ENCODE measurements around the gene RGS6. TPM values are rescaled to one million over a fixed set of nuclear protein-coding genes. Genes with fewer than 3 reads are reported as not detected.

Gene RGS6
- total RNA-seq, 4 donors from 2014 or later, result 0.50 to 6.5 (median 4.7) TPM

DNA sequence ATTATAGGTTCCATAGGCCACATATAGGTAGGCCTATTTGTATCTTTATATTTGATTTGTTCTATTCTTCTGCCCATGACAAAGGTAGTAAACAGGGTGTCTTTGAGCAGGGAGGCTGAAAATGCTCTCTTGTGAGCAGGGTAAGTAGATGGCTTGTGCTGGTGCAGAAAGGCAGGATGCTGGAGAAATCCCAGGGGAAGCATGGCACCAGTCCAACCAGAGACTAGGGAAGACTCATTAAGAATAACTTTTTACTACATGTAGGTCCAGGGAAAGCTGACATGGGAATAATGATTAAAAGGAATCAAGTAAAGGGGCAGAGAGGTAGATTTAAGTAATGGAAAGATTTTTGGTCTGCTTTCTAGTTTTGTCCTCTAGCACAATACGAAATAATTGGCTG, 245.0 kb downstream of the RGS6 start:
- no peak for ATAC-seq
- Histone ChIP-seq H3K4me1 (no peaks in the 10 kb centered on the region), H3K9me3 (peaks cover 0 to 9% (median 0%) of the 10 kb centered on the region in 3 donors), H3K36me3 (no peaks in the 10 kb centered on the region), H3K27me3 (no peaks in the 10 kb centered on the region), H3K4me3 (no peak overlapping the region), H3K27ac (no peak overlapping the region)
- TF ChIP-seq, protein P1, sequence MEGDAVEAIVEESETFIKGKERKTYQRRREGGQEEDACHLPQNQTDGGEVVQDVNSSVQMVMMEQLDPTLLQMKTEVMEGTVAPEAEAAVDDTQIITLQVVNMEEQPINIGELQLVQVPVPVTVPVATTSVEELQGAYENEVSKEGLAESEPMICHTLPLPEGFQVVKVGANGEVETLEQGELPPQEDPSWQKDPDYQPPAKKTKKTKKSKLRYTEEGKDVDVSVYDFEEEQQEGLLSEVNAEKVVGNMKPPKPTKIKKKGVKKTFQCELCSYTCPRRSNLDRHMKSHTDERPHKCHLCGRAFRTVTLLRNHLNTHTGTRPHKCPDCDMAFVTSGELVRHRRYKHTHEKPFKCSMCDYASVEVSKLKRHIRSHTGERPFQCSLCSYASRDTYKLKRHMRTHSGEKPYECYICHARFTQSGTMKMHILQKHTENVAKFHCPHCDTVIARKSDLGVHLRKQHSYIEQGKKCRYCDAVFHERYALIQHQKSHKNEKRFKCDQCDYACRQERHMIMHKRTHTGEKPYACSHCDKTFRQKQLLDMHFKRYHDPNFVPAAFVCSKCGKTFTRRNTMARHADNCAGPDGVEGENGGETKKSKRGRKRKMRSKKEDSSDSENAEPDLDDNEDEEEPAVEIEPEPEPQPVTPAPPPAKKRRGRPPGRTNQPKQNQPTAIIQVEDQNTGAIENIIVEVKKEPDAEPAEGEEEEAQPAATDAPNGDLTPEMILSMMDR (IDR thresholded peaks at IDR 0.05), result no peak
- TF ChIP-seq POLR2AphosphoS5 (IDR thresholded peaks at IDR 0.05) (no peak), POLR2A (IDR thresholded peaks at IDR 0.05) (no peak), EP300 (IDR thresholded peaks at IDR 0.05) (no peak)
- 38 to 69% methylated on average over 1 of the region's 1 CpG for WGBS, 2 donors (ENCODE audit: low coverage in 1 of 2)

DNA sequence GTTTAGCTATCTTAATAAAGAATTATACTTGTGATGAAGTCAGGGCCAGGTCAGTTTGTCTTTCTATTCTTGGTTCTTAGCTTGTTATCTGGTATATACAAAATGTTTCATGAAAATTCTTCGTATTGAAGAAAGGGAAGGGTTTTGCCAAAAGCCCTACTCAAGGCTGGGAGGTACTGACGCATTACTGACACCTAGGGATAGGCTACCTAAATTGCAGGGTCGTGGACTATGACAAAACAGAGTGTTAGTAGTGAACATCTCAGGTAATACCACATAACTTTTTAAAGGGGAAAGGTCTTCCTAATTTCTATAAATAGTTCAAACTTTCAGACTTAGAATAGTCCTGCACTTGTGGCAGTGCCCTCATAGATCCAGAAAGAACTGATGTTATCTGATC, 246.3 kb downstream of the RGS6 start:
- no peak for TF ChIP-seq POLR2AphosphoS5 (IDR thresholded peaks at IDR 0.05)
- TF ChIP-seq, protein P1 (IDR thresholded peaks at IDR 0.05), result no peak
- TF ChIP-seq POLR2A (IDR thresholded peaks at IDR 0.05), result no peak
- TF ChIP-seq EP300 (IDR thresholded peaks at IDR 0.05), result no peak
- H3K9me3 ChIP-seq, result peaks cover 0 to 9% (median 0%) of the 10 kb centered on the region in 3 donors
- no peak overlapping the region for H3K27ac ChIP-seq
- no peak for ATAC-seq
- H3K27me3 ChIP-seq, result no peaks in the 10 kb centered on the region
- 0 to 59% methylated on average over 1 to 3 of the region's 3 CpGs for WGBS, 2 donors (ENCODE audit: low coverage in 1 of 2)
- peaks cover 0 to 1% (median 0%) of the 10 kb centered on the region in 3 donors for H3K4me1 ChIP-seq
- H3K4me3 ChIP-seq, result no peak overlapping the region
- H3K36me3 ChIP-seq, result no peaks in the 10 kb centered on the region

GRCh38 chr14:72182708-72183432, 250.6 kb downstream of the RGS6 start:
- Histone ChIP-seq H3K27ac (no peak overlapping the region), H3K9me3 (peaks cover 0 to 9% (median 0%) of the 10 kb centered on the region in 3 donors), H3K4me3 (no peak overlapping the region), H3K27me3 (no peaks in the 10 kb centered on the region), H3K4me1 (peaks cover 12 to 30% (median 13%) of the 10 kb centered on the region in 3 donors), H3K36me3 (no peaks in the 10 kb centered on the region)
- no peak for ATAC-seq
- TF ChIP-seq, protein P1 (IDR thresholded peaks at IDR 0.05), result no peak
- TF ChIP-seq POLR2AphosphoS5 (IDR thresholded peaks at IDR 0.05) (no peak), POLR2A (IDR thresholded peaks at IDR 0.05) (no peak), EP300 (IDR thresholded peaks at IDR 0.05) (no peak)
- WGBS, 2 donors (ENCODE audit: low coverage in 1 of 2), result 74 to 75% methylated on average over 3 to 4 of the region's 4 CpGs

DNA sequence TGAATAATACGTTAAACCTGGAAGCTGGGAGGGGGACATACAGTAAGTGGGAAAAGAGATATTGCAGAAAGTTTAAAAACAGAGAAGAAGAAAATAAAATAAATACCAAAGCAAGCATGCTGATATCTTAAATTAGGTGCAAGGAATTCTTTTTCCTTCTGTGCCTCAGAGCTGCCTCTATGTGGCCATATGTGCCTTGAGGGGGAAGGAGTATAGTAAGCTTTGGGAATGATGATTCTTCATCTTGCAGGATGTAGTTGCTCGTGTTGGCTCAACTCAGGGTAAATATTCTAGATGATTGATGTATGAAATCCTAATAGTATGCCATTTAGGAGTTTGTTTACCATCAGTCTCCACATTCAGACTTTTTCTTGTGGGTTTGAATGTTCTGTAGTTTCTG, 251.4 kb downstream of the RGS6 start:
- WGBS, 2 donors (ENCODE audit: low coverage in 1 of 2), result 54 to 58% methylated on average over 2 of the region's 2 CpGs
- no peak overlapping the region for H3K4me3 ChIP-seq
- H3K27ac ChIP-seq, result no peak overlapping the region
- TF ChIP-seq POLR2A (IDR thresholded peaks at IDR 0.05) (no peak), POLR2AphosphoS5 (IDR thresholded peaks at IDR 0.05) (no peak), EP300 (IDR thresholded peaks at IDR 0.05) (no peak)
- TF ChIP-seq, protein P1 (IDR thresholded peaks at IDR 0.05), result no peak
- no peak for ATAC-seq
- peaks cover 0 to 9% (median 0%) of the 10 kb centered on the region in 3 donors for H3K9me3 ChIP-seq
- no peaks in the 10 kb centered on the region for H3K36me3 ChIP-seq
- no peaks in the 10 kb centered on the region for H3K27me3 ChIP-seq
- H3K4me1 ChIP-seq, result peaks cover 12 to 31% (median 13%) of the 10 kb centered on the region in 3 donors

DNA sequence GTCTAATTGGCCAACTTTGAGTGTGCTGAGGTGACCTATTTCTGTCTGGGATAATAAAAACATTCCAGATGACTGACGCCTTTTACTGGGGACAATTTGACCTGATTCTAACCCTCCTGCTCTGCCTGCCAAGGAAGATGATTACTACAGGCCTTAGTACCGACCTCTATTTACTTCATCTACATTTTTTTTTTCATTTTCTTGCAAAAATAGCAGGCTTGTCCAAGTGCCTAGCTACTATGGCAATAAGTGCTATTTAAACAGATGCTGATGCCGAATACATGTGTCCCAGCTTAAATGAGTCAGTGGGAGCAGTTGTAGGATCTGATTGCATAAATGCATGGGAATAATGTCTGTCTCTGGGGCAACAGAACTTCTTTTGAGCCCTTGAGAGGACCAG, 254.3 kb downstream of the RGS6 start:
- no peaks in the 10 kb centered on the region for H3K27me3 ChIP-seq
- peak overlapping the region in 3 of 4 donors; percentile 60 to 62 (median 61) for H3K27ac ChIP-seq
- no peaks in the 10 kb centered on the region for H3K9me3 ChIP-seq
- H3K36me3 ChIP-seq, result no peaks in the 10 kb centered on the region
- no peak for TF ChIP-seq POLR2A (IDR thresholded peaks at IDR 0.05)
- TF ChIP-seq POLR2AphosphoS5 (IDR thresholded peaks at IDR 0.05), result peak; percentile 63
- TF ChIP-seq EP300 (IDR thresholded peaks at IDR 0.05), result no peak
- TF ChIP-seq, protein P1 (IDR thresholded peaks at IDR 0.05), result no peak
- H3K4me1 ChIP-seq, result peaks cover 12 to 31% (median 13%) of the 10 kb centered on the region in 3 donors
- no peak overlapping the region for H3K4me3 ChIP-seq
- WGBS, 2 donors (ENCODE audit: low coverage in 1 of 2), result 7% methylated on average over 3 of the region's 3 CpGs
- peak; percentile 90 for ATAC-seq
